GM12865 (cell line): ENCODE results near the gene MYH15.

Source experiments
- DNase-seq: peaks from one replicate; pipeline ENCODE4 v3.0.0; 2010; ENCODE audit warnings: low read depth
- H3K4me3 ChIP-seq: 2 replicates; pipeline ENCODE4 v1.5.1; 2011; ENCODE audit warnings: mild to moderate bottlenecking, low read depth, low read length, control low read depth
- CTCF ChIP-seq: IDR thresholded peaks from 2 replicates; pipeline ENCODE4 v1.5.1; 2011; ENCODE audit warnings: low read length, control low read depth, low read depth, inconsistent platforms; ENCODE audit not compliant: insufficient read depth; ENCODE audit errors: missing control alignments

Gene MYH15

GRCh38 chr3:108525971-108526370 is 15.6 kb upstream of the MYH15 start:
- TF ChIP-seq CTCF = no peak
- DNase-seq = no peak
- H3K4me3 ChIP-seq = no peak overlapping the region

- TF ChIP-seq CTCF = no peak
- DNase-seq = no peak
- H3K4me3 ChIP-seq = no peak overlapping the region
Observed at GRCh38 chr3:108525256-108525655, 14.9 kb upstream of the MYH15 start.

DNA sequence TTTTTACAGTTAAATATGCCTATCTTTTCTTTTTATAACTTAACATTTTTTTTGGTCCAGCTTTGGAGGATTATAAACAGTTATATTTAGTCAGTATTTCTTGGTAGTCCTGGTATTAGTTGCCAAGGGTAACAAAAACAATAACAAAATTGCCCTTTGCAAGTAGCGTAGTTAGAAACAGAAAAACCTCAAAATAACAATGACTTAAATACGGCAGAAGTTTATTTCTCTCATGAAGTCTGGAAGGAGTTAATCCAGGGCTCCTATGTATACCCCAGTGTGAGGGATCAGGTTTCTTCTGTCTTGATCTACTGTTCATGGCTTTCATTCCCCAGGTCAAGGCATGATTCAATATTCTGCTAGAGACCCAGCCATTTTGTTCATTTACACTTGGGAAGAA is 14.1 kb upstream of the MYH15 start:
- no peak for DNase-seq
- no peak overlapping the region for H3K4me3 ChIP-seq
- no peak for TF ChIP-seq CTCF

- TF ChIP-seq CTCF = no peak
- DNase-seq = no peak
- H3K4me3 ChIP-seq = no peak overlapping the region
Observed at GRCh38 chr3:108518895-108519294, 8.5 kb upstream of the MYH15 start.

DNA sequence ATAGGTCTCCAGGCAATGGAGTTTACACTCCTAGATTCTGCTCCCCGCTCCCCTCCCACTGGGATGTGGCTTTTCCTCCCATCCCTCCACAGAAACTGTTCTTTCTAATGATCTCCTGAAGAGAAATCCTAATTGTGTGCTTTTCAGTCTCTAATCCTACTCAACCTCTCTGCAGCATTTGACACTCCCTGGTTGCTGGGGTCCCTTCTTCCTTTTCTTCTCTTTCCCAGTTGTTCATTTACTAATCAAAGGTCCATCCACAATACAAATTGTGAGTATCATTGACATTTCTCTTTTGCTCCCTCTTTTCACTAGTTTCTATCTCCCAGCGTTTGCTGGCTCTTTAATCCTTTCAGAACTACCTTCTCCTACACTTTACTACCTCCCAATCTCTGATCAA is 6.5 kb upstream of the MYH15 start:
- no peak overlapping the region for H3K4me3 ChIP-seq
- no peak for TF ChIP-seq CTCF
- no peak for DNase-seq

- no peak for TF ChIP-seq CTCF
- no peak for DNase-seq
- no peak overlapping the region for H3K4me3 ChIP-seq
Observed at GRCh38 chr3:108513961-108514360, 3.6 kb upstream of the MYH15 start.

DNA sequence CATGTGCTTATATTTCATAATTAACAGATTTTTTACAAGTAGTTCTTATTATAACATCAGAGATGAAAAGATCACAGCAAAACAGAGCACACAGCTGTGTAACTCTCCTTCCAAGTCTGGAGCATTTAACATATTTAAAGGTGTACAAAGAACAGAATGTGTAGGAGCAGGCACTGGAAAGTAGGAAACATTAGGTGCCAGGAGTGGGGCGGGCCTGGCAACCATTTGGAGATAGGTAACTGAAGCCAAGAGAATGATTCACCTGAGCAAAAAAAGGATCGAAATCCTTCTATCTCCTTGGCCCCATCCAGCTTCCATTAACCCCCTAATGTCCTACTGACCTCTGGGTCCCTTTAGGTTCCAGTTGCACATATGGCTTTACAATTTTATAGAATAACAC is 2.3 kb upstream of the MYH15 start:
- H3K4me3 ChIP-seq = no peak overlapping the region
- DNase-seq = no peak
- TF ChIP-seq CTCF = no peak
